Neuronal stem cell (in vitro differentiated cells): ENCODE results near the gene AHNAK. TPM values are rescaled to one million over a fixed set of nuclear protein-coding genes. Genes with fewer than 3 reads are reported as not detected.

Experiments
- DNase-seq: peaks from one replicate; pipeline ENCODE4 v3.0.0-alpha.2; 2013; ENCODE audit warnings: low spot score
- H2AFZ ChIP-seq: one replicate; pipeline ENCODE4 v1.6.1; 2013; ENCODE audit warnings: mild to moderate bottlenecking, low read length, inconsistent platforms
- H2AK5ac ChIP-seq: 2 replicates; pipeline ENCODE4 v1.6.1; 2013; ENCODE audit warnings: low read depth, mild to moderate bottlenecking, inconsistent platforms, low read length, moderate library complexity, mixed read lengths
- H2BK120ac ChIP-seq: 2 replicates; pipeline ENCODE4 v1.6.1; 2013; ENCODE audit warnings: low read depth, mild to moderate bottlenecking, inconsistent platforms, low read length, moderate library complexity, mixed read lengths
- H2BK12ac ChIP-seq: one replicate; pipeline ENCODE4 v1.6.1; 2013; ENCODE audit warnings: low read length, inconsistent platforms
- H2BK15ac ChIP-seq: 2 replicates; pipeline ENCODE4 v1.6.1; 2013; ENCODE audit warnings: mild to moderate bottlenecking, low read length, inconsistent platforms, mixed read lengths
- H2BK5ac ChIP-seq: one replicate; pipeline ENCODE4 v1.6.1; 2013; ENCODE audit warnings: inconsistent platforms, mild to moderate bottlenecking, low read length, moderate library complexity
- H3K14ac ChIP-seq: one replicate; pipeline ENCODE4 v1.6.1; 2013; ENCODE audit warnings: low read length, inconsistent platforms
- H3K18ac ChIP-seq: 2 replicates; pipeline ENCODE4 v1.6.1; 2013; ENCODE audit warnings: low read length, inconsistent platforms
- H3K23ac ChIP-seq: 2 replicates; pipeline ENCODE4 v1.6.1; 2013; ENCODE audit warnings: low read depth, mild to moderate bottlenecking, mixed read lengths, low read length, inconsistent platforms; ENCODE audit not compliant: poor library complexity
- H3K27ac ChIP-seq: replicated peaks from 3 replicates; pipeline ENCODE4 v1.5.1; 2013; ENCODE audit warnings: low read length, inconsistent platforms
- H3K27me3 ChIP-seq, 3 experiments: 2 replicates each; pipeline ENCODE4 v1.6.1; 2013; ENCODE audit warnings: low read length in 3 of 3, mild to moderate bottlenecking in 2 of 3, inconsistent platforms in 1 of 3, low read depth in 1 of 3, mixed read lengths in 1 of 3, moderate library complexity in 1 of 3; ENCODE audit not compliant: control insufficient read depth in 3 of 3, insufficient read depth in 3 of 3
- H3K36me3 ChIP-seq, 2 donors: replicated peaks in 1 of 2; 2 replicates each; pipeline ENCODE4 v1.6.1; 2013; ENCODE audit warnings: low read length in 2 of 2; ENCODE audit not compliant: control insufficient read depth in 2 of 2, insufficient read depth in 2 of 2
- H3K4ac ChIP-seq: 2 replicates; pipeline ENCODE4 v1.6.1; 2013; ENCODE audit warnings: inconsistent platforms, mild to moderate bottlenecking, low read length, moderate library complexity
- H3K4me1 ChIP-seq, 2 donors: 1 replicate in 1 of 2; 2 replicates in 1 of 2; pipeline ENCODE4 v1.6.1; 2013; ENCODE audit warnings: low read length in 2 of 2, low read depth in 1 of 2; ENCODE audit not compliant: control insufficient read depth in 2 of 2, insufficient read depth in 1 of 2
- H3K4me2 ChIP-seq: one replicate; pipeline ENCODE4 v1.6.1; 2013; ENCODE audit warnings: mild to moderate bottlenecking, low read length, inconsistent platforms; ENCODE audit not compliant: insufficient read depth, poor library complexity, severe bottlenecking
- H3K4me3 ChIP-seq, 2 donors: 2 replicates each; pipeline ENCODE4 v1.5.1; 2013; ENCODE audit warnings: low read length in 2 of 2, mild to moderate bottlenecking in 2 of 2, inconsistent platforms in 1 of 2, moderate library complexity in 1 of 2
- H3K79me1 ChIP-seq: one replicate; pipeline ENCODE4 v1.6.1; 2013; ENCODE audit warnings: low read depth, mild to moderate bottlenecking, inconsistent platforms, low read length, moderate library complexity
- H3K9ac ChIP-seq: one replicate; pipeline ENCODE4 v1.6.1; 2013; ENCODE audit warnings: mild to moderate bottlenecking, low read depth, low read length, inconsistent platforms; ENCODE audit not compliant: poor library complexity
- H3K9me3 ChIP-seq, 2 donors: replicated peaks in 1 of 2; 2 replicates each; pipeline versions ENCODE3 to v1.6.1; 2013; ENCODE audit warnings: low read length in 2 of 2, mild to moderate bottlenecking in 2 of 2, inconsistent platforms in 1 of 2, low read depth in 1 of 2, mixed read lengths in 1 of 2, moderate library complexity in 1 of 2; ENCODE audit not compliant: control insufficient read depth in 2 of 2, insufficient read depth in 1 of 2
- H4K8ac ChIP-seq: one replicate; pipeline ENCODE4 v1.6.1; 2013; ENCODE audit warnings: low read depth, mild to moderate bottlenecking, inconsistent platforms, low read length, moderate library complexity
- H4K91ac ChIP-seq: one replicate; pipeline ENCODE4 v1.6.1; 2013; ENCODE audit warnings: low read length, low read depth, mild to moderate bottlenecking, inconsistent platforms; ENCODE audit not compliant: poor library complexity
- WGBS, 2 donors: extraction: QIAGEN DNeasy Blood & Tissue Kit; methylation state at CpG; one replicate each; pipeline ENCODE4 v1.1.7; 2013; ENCODE audit warnings: missing lambda C conversion rate in 2 of 2, mixed read lengths in 1 of 2; ENCODE audit not compliant: insufficient read length in 2 of 2, insufficient replicate concordance in 1 of 2; ENCODE audit errors: extremely low coverage in 2 of 2; 5-methylcytosine and 5-hydroxymethylcytosine counted together
- polyA plus RNA-seq, 2 experiments: library from polyadenylated mRNA; stranded (reverse); fragments of 200-250 nt; gene quantifications; one replicate each; pipeline ENCODE4 v1.2.3, GENCODE V29; 2013

Gene AHNAK, protein sequence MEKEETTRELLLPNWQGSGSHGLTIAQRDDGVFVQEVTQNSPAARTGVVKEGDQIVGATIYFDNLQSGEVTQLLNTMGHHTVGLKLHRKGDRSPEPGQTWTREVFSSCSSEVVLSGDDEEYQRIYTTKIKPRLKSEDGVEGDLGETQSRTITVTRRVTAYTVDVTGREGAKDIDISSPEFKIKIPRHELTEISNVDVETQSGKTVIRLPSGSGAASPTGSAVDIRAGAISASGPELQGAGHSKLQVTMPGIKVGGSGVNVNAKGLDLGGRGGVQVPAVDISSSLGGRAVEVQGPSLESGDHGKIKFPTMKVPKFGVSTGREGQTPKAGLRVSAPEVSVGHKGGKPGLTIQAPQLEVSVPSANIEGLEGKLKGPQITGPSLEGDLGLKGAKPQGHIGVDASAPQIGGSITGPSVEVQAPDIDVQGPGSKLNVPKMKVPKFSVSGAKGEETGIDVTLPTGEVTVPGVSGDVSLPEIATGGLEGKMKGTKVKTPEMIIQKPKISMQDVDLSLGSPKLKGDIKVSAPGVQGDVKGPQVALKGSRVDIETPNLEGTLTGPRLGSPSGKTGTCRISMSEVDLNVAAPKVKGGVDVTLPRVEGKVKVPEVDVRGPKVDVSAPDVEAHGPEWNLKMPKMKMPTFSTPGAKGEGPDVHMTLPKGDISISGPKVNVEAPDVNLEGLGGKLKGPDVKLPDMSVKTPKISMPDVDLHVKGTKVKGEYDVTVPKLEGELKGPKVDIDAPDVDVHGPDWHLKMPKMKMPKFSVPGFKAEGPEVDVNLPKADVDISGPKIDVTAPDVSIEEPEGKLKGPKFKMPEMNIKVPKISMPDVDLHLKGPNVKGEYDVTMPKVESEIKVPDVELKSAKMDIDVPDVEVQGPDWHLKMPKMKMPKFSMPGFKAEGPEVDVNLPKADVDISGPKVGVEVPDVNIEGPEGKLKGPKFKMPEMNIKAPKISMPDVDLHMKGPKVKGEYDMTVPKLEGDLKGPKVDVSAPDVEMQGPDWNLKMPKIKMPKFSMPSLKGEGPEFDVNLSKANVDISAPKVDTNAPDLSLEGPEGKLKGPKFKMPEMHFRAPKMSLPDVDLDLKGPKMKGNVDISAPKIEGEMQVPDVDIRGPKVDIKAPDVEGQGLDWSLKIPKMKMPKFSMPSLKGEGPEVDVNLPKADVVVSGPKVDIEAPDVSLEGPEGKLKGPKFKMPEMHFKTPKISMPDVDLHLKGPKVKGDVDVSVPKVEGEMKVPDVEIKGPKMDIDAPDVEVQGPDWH (N-terminal part only)
- 6.4 TPM for polyA plus RNA-seq (2013, experiment 1 of 2)
- polyA plus RNA-seq (2013, experiment 2 of 2) = 6.9 TPM

DNA sequence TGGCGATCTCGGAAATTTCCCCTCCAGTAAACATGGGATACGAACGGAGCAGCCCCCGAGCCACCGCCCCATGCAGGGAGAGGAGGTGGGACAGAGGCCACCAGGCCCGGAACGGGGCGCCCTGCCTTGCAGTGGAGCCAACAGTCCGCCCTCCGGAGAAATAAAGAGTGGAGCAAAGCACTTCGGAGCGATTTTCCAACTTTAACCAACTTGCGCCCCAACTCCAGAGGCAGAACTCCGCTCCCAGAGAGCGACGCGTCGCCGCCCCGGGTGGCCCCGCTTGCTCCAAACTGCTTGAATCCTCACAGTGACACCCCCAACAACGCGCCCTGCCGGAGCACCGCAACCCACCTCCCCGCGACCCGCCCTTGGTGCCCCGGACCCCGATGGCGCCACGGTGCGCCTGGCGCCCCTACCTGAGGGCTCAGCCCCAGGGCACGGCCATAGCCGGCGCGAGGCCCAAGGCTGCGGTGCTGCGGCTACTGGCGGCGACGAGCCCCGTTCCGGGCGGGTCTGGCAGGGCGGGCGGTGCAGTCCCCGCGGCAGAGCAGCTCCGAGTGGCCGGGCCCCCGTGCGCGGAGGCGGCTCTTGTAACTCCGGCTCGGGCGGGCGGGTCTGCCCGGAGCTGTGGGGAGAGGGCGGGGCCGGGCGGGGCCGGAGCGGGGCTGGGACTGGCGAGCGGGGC is at the start of gene AHNAK:
AHNAK (minus strand) TSS at position 563 of the 685 bp plus-strand sequence. CDS start 10,708 bp downstream, outside the sequence.
- no peak within 1 kb of the TSS for H4K8ac ChIP-seq
- peak within 1 kb of the TSS; percentile 83 for H2AFZ ChIP-seq
- peak within 1 kb of the TSS; percentile 91 for H3K9ac ChIP-seq
- H4K91ac ChIP-seq = no peak within 1 kb of the TSS
- peak within 1 kb of the TSS; percentile 40 for H3K4ac ChIP-seq
- peak within 1 kb of the TSS; percentile 89 for H2BK120ac ChIP-seq
- H3K27me3 ChIP-seq = peaks cover 21 to 65% (median 47%) of the 10 kb centered on the region in 3 experiments
- peak; percentile 61 for DNase-seq
- no CpG with 5 or more reads among the region's 69 CpGs for WGBS, 2 donors
- peak within 1 kb of the TSS; percentile 97 for H3K18ac ChIP-seq
- H3K79me1 ChIP-seq = peaks cover 5% of the 10 kb centered on the region
- no peaks in the 10 kb centered on the region for H3K9me3 ChIP-seq
- peak within 1 kb of the TSS; percentile 95 for H3K14ac ChIP-seq
- peak within 1 kb of the TSS; percentile 67 for H2BK5ac ChIP-seq
- peak within 1 kb of the TSS; percentile 45 to 96 for H3K4me3 ChIP-seq
- H3K4me2 ChIP-seq = peak within 1 kb of the TSS; percentile 97
- peak within 1 kb of the TSS; percentile 65 for H2BK12ac ChIP-seq
- peak within 1 kb of the TSS; percentile 88 for H2AK5ac ChIP-seq
- H3K27ac ChIP-seq = peak within 1 kb of the TSS; percentile 8
- H3K36me3 ChIP-seq = no peaks in the 10 kb centered on the region
- peaks cover 34 to 38% of the 10 kb centered on the region in 2 donors for H3K4me1 ChIP-seq
- peak within 1 kb of the TSS; percentile 99 for H2BK15ac ChIP-seq
- H3K23ac ChIP-seq = peak within 1 kb of the TSS; percentile 95

DNA sequence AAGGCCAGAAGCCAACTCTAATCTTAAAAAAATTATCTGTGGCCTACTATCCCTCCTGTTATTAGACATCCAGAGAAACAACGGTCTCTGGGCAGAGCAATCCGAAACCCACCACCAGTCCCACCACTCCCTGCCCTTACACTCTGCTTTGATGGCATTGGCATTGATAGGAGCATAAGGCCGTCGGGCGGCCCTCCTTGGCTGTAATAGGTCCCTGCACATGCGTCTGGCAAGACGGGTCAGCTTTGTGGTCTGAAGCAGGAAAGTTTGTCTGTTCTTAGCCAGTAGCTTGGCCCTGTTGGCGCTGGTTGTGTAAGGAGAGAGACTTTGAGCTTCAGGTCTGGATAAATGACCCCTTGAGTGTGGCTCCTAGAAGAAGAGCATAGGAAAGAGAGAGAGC is 48.5 kb upstream of the AHNAK start:
- Histone ChIP-seq H2AFZ (no peak overlapping the region), H3K79me1 (no peaks in the 10 kb centered on the region), H4K8ac (no peak overlapping the region), H2BK5ac (no peak overlapping the region), H3K9me3 (no peaks in the 10 kb centered on the region), H2BK12ac (no peak overlapping the region), H3K14ac (no peak overlapping the region), H3K4me3 (no peak overlapping the region), H2BK120ac (no peak overlapping the region), H3K36me3 (peaks cover 51 to 76% of the 10 kb centered on the region in 2 donors), H3K4me2 (no peak overlapping the region), H3K23ac (no peak overlapping the region), H4K91ac (no peak overlapping the region), H2AK5ac (no peak overlapping the region), H3K4me1 (peaks cover 11 to 22% of the 10 kb centered on the region in 2 donors), H3K27ac (no peak overlapping the region), H3K4ac (no peak overlapping the region), H3K18ac (no peak overlapping the region), H3K9ac (no peak overlapping the region), H2BK15ac (no peak overlapping the region), H3K27me3 (no peaks in the 10 kb centered on the region)
- no CpG with 5 or more reads among the region's 8 CpGs for WGBS, 2 donors
- no peak for DNase-seq

DNA sequence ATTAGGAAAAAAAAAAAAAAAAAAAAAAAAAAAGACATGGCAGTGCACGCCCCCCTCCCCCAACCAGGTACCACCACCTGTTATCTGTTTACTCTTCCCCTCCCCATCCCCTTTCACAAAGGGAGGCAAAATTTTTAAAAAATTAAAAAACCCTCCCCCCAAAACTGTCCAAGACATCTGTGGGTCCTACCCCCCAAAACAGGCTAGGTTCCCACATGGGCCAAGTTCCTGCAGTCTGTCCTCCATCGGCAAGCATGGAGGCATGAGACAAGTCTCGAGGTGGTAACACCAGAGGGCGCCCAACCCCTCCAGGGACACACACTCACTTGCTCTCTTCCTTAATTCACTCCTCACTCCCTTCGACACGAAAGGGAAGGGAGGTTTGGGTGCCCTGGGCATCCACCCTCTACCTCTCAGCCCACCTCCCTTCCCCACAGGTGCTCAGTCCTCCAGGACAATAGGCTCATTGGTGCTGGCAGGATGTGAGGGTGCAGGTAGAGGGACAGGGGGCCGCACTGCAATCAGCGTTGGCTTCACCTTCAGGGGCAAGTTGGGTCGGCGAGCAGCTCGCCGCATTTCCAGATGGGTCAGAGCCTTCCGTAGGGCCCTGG is 46.9 kb upstream of the AHNAK start:
- H2AFZ ChIP-seq = no peak overlapping the region
- H2AK5ac ChIP-seq = peak overlapping the region; percentile 11
- H3K4me3 ChIP-seq = no peak overlapping the region
- H3K27me3 ChIP-seq = no peaks in the 10 kb centered on the region
- no peak overlapping the region for H2BK15ac ChIP-seq
- H4K91ac ChIP-seq = no peak overlapping the region
- H2BK120ac ChIP-seq = no peak overlapping the region
- peak; percentile 70 for DNase-seq
- no peak overlapping the region for H2BK12ac ChIP-seq
- H3K18ac ChIP-seq = no peak overlapping the region
- H3K4ac ChIP-seq = no peak overlapping the region
- no peaks in the 10 kb centered on the region for H3K9me3 ChIP-seq
- WGBS, 2 donors = no CpG with 5 or more reads among the region's 13 CpGs
- H2BK5ac ChIP-seq = no peak overlapping the region
- H3K9ac ChIP-seq = no peak overlapping the region
- H4K8ac ChIP-seq = peak overlapping the region; percentile 83
- H3K79me1 ChIP-seq = peaks cover 3% of the 10 kb centered on the region
- no peak overlapping the region for H3K27ac ChIP-seq
- no peak overlapping the region for H3K4me2 ChIP-seq
- H3K36me3 ChIP-seq = peaks cover 47 to 66% of the 10 kb centered on the region in 2 donors
- H3K23ac ChIP-seq = peak overlapping the region; percentile 60
- no peak overlapping the region for H3K14ac ChIP-seq
- peaks cover 7 to 8% of the 10 kb centered on the region in 2 donors for H3K4me1 ChIP-seq
